ENCODE measurements around the gene SKIDA1.

Gene SKIDA1

DNA sequence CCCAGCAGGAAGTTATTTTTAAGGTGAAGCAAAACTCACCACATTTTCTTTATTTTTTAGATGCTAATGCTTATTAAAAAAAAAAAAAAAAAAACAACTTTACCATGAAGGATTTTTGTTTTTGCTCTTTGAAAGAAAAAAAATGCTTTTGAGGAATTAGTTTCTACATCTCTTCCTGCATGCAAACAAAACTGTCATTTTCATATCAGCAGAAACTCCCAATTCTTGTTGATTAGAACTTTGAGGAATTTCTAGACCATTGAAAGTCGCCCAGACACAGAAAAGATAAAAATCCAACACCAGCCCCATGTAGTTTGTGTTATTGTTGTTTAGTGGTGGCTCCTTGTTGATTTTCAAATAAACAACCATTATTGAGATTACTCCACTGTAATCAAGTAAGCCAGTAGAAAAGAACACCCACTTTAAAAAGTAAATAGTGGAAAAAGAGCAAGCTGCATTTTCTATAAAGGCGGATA lies 14.3 kb downstream of the SKIDA1 start:
- H3K27ac ChIP-seq (ENCODE audit: low read depth, low read length), result no peak overlapping the region
- no peaks in the 10 kb centered on the region for H3K36me3 ChIP-seq (ENCODE audit: control insufficient read depth in 5 of 5, insufficient read depth in 5 of 5, low read length in 5 of 5)
- no peak overlapping the region for H3K9ac ChIP-seq (ENCODE audit: low read length in 5 of 5)
- H3K27me3 ChIP-seq (ENCODE audit: control insufficient read depth in 5 of 5, insufficient read depth in 4 of 5, low read length in 5 of 5), result peaks cover 0 to 11% (median 0%) of the 10 kb centered on the region in 5 donors
- H3K4me3 ChIP-seq (ENCODE audit: low read depth in 1 of 5, low read length in 5 of 5), result peak overlapping the region in 1 of 5 donors; percentile 59
- H3K9me3 ChIP-seq (ENCODE audit: control insufficient read depth in 5 of 5, low read length in 5 of 5), result no peaks in the 10 kb centered on the region
- peaks cover 0 to 16% (median 11%) of the 10 kb centered on the region in 5 donors for H3K4me1 ChIP-seq (ENCODE audit: control insufficient read depth in 5 of 5, insufficient read depth in 5 of 5, low read length in 5 of 5)

DNA sequence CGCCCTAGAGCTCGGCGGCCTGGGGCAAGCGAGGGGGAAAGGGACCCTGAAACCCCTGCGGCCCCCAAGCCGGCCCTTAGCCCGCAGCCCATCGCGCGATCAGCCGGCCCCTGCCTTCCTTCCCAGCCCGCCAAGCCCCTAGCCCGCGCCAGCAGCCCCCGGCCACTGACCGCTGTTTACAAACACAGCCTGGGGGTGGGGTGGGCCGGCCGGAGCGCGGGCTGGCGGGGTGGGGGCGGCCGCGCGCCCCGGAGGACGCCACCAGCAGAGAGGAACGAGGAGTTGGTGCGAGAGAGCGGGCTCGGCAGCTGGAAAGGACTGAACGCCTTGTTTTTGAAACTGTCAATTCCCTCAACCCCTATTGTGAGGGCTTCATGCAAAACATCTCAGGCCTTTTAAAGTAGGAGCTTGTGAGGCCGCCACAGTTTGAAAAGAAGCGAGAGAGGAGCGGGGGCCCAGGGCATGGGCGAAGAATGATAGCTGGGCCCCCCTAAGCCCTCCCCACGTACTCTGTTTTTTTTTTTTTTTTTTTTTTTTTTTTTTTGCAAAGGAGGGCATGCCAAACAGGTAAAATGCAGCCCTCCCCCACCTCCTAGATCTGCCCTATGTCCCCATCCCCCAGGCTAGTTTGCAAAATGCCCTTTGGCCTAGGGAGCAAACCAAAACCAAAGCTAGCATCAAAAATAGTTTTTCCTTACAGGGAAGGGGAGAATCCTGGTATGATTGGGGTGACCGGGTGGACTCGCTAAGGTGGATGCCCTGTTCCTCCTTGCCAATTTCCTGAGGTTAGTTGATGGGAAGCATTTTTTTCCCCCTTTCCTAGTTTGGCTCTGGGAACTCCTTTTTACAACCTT lies 15.0 kb downstream of the SKIDA1 start:
- Histone ChIP-seq H3K4me3 (ENCODE audit: low read depth in 1 of 5, low read length in 5 of 5) (peak overlapping the region; percentile 27 to 61 (median 59)), H3K9me3 (ENCODE audit: control insufficient read depth in 5 of 5, low read length in 5 of 5) (no peaks in the 10 kb centered on the region), H3K36me3 (ENCODE audit: control insufficient read depth in 5 of 5, insufficient read depth in 5 of 5, low read length in 5 of 5) (no peaks in the 10 kb centered on the region), H3K27ac (ENCODE audit: low read depth, low read length) (no peak overlapping the region), H3K9ac (ENCODE audit: low read length in 5 of 5) (no peak overlapping the region), H3K4me1 (ENCODE audit: control insufficient read depth in 5 of 5, insufficient read depth in 5 of 5, low read length in 5 of 5) (peaks cover 0 to 10% (median 6%) of the 10 kb centered on the region in 5 donors), H3K27me3 (ENCODE audit: control insufficient read depth in 5 of 5, insufficient read depth in 4 of 5, low read length in 5 of 5) (peaks cover 0 to 6% (median 0%) of the 10 kb centered on the region in 5 donors)

DNA sequence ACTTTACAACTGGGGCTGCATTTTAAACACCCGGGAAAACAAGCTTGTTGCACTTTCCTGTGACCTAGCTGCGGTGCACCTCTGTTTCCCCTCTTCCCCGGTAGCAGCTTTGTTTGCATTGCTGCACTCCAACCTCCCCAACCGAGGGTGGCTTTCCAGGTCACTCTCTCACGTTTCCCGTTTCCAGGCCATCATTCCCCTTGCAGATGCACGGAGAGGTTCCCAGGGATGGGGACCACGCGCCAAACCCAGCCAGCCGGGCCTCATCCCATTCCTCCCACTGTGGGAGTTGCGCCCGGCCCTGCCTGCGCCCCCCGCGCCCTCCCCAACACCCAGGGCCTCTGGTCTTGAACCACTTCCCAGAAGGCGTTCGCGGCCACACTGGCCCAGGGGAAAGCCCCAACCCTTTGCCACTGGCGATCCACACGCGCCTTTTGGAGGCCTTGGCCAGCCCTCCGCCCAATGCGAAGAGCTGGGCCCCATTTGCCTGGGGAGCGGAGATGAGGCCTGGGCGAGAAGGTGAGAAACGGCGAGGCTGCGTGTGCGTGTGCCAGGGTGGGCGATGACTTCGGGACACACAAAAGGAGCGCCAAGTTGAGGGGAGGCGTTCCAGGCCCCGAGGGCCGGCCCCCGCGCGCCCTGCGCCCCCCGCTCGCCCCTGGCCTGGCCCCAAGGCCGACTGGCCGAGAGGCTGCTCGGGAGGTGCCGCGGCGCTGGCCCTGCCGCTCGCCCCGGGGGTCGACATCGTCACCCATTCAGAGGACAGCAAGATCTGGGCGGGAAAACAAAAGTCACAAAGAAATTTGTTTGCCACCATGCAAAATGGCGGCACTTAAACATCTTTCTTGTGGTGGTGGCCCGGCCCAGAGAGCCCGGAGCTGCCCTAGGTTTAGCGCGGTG lies 15.9 kb downstream of the SKIDA1 start:
- H3K4me3 ChIP-seq (ENCODE audit: low read depth in 1 of 5, low read length in 5 of 5), result peak overlapping the region in 4 of 5 donors; percentile 27 to 61 (median 50)
- H3K36me3 ChIP-seq (ENCODE audit: control insufficient read depth in 5 of 5, insufficient read depth in 5 of 5, low read length in 5 of 5), result no peaks in the 10 kb centered on the region
- H3K27ac ChIP-seq (ENCODE audit: low read depth, low read length), result no peak overlapping the region

DNA sequence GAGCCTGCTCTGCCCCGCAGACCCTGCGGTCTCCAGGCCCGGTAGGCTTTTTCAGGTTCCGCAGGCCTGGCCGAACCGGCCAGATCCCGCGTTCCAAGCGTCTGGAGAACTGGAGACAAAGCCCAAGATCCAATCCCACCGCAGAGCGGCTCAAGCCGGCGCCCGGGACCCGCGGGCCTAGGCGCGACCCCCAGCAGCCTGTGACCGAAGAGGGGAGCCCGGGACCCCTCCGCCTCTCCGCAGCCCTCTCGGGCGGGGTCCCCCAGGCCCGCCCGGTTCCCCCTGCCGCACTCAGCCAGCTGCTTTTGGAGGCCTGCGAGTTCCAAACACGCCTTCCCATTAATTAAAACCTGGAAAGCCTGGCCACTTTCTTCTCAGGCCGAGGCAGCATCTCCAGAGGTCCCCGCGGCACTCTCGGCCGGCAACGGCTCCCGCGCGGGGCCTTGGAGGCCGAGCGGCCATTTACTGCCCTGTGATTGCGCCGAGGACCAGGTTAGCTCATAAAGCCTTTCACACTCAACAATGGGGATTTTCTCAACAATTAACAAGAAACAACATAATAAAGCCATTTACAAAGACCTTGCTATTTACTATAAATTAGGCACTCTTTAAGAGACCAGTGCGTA lies 16.7 kb downstream of the SKIDA1 start:
- Histone ChIP-seq H3K36me3 (ENCODE audit: control insufficient read depth in 5 of 5, insufficient read depth in 5 of 5, low read length in 5 of 5) (no peaks in the 10 kb centered on the region), H3K4me1 (ENCODE audit: control insufficient read depth in 5 of 5, insufficient read depth in 5 of 5, low read length in 5 of 5) (peaks cover 0 to 10% (median 6%) of the 10 kb centered on the region in 5 donors), H3K27ac (ENCODE audit: low read depth, low read length) (no peak overlapping the region), H3K9ac (ENCODE audit: low read length in 5 of 5) (no peak overlapping the region), H3K9me3 (ENCODE audit: control insufficient read depth in 5 of 5, low read length in 5 of 5) (no peaks in the 10 kb centered on the region), H3K4me3 (ENCODE audit: low read depth in 1 of 5, low read length in 5 of 5) (no peak overlapping the region), H3K27me3 (ENCODE audit: control insufficient read depth in 5 of 5, insufficient read depth in 4 of 5, low read length in 5 of 5) (peaks cover 0 to 2% (median 0%) of the 10 kb centered on the region in 5 donors)

More for the DNA sequence above, 15.9 kb downstream of the SKIDA1 start:
- no peak overlapping the region for H3K9ac ChIP-seq (ENCODE audit: low read length in 5 of 5)
- H3K4me1 ChIP-seq (ENCODE audit: control insufficient read depth in 5 of 5, insufficient read depth in 5 of 5, low read length in 5 of 5), result peaks cover 0 to 10% (median 6%) of the 10 kb centered on the region in 5 donors
- no peaks in the 10 kb centered on the region for H3K9me3 ChIP-seq (ENCODE audit: control insufficient read depth in 5 of 5, low read length in 5 of 5)
- peaks cover 0 to 2% (median 0%) of the 10 kb centered on the region in 5 donors for H3K27me3 ChIP-seq (ENCODE audit: control insufficient read depth in 5 of 5, insufficient read depth in 4 of 5, low read length in 5 of 5)

DNA sequence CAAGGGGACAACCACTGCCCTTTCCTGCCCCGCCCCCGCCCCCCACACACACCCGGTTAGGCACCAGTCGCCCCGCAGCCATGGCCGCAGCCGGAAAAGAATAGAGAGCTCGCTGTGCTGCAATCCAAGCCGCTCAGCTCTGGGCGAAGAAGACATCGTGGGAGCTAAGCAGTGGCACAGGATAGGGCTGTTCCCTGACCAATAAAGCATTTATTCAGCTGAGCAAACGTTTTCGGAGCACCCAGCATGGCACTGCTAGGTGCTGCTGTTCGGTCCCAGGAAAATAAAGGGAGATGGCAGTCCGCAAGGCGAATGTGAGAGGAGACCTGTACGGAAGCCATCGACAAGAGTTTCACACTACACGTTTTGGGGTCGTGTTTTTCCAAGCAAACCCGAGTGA lies 18.3 kb downstream of the SKIDA1 start:
- H3K27ac ChIP-seq (ENCODE audit: low read depth, low read length), result no peak overlapping the region
- H3K4me3 ChIP-seq (ENCODE audit: low read depth in 1 of 5, low read length in 5 of 5), result no peak overlapping the region
- H3K4me1 ChIP-seq (ENCODE audit: control insufficient read depth in 5 of 5, insufficient read depth in 5 of 5, low read length in 5 of 5), result peaks cover 0 to 10% (median 6%) of the 10 kb centered on the region in 5 donors

DNA sequence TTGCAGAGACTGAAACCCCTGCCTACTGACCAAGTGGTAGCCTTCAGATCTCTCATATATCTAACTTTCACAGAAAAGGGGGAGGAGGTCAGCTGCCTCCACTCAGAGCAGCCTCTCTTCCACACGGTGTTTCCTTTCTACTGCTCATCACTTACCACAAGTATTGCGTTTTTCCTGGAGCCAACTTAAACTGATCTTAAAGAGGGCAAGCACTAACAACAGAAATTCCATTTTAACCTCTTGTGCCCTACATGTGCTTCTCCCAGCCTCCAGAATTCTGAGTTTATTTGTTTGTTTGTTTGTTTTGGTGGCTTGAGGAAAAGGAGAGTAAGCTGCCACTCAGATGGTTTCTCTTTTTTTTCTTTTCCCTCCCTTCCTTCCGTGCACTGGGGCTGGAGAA lies 19.1 kb downstream of the SKIDA1 start:
- H3K9ac ChIP-seq (ENCODE audit: low read length in 5 of 5), result no peak overlapping the region
- H3K27ac ChIP-seq (ENCODE audit: low read depth, low read length), result no peak overlapping the region
- H3K4me1 ChIP-seq (ENCODE audit: control insufficient read depth in 5 of 5, insufficient read depth in 5 of 5, low read length in 5 of 5), result peaks cover 0 to 10% (median 6%) of the 10 kb centered on the region in 5 donors
- H3K36me3 ChIP-seq (ENCODE audit: control insufficient read depth in 5 of 5, insufficient read depth in 5 of 5, low read length in 5 of 5), result no peaks in the 10 kb centered on the region
- no peaks in the 10 kb centered on the region for H3K27me3 ChIP-seq (ENCODE audit: control insufficient read depth in 5 of 5, insufficient read depth in 4 of 5, low read length in 5 of 5)
- H3K9me3 ChIP-seq (ENCODE audit: control insufficient read depth in 5 of 5, low read length in 5 of 5), result no peaks in the 10 kb centered on the region
- no peak overlapping the region for H3K4me3 ChIP-seq (ENCODE audit: low read depth in 1 of 5, low read length in 5 of 5)

More for the DNA sequence above, 18.3 kb downstream of the SKIDA1 start:
- H3K9ac ChIP-seq (ENCODE audit: low read length in 5 of 5), result no peak overlapping the region
- no peaks in the 10 kb centered on the region for H3K9me3 ChIP-seq (ENCODE audit: control insufficient read depth in 5 of 5, low read length in 5 of 5)
- H3K27me3 ChIP-seq (ENCODE audit: control insufficient read depth in 5 of 5, insufficient read depth in 4 of 5, low read length in 5 of 5), result peaks cover 0 to 2% (median 0%) of the 10 kb centered on the region in 5 donors
- no peaks in the 10 kb centered on the region for H3K36me3 ChIP-seq (ENCODE audit: control insufficient read depth in 5 of 5, insufficient read depth in 5 of 5, low read length in 5 of 5)

DNA sequence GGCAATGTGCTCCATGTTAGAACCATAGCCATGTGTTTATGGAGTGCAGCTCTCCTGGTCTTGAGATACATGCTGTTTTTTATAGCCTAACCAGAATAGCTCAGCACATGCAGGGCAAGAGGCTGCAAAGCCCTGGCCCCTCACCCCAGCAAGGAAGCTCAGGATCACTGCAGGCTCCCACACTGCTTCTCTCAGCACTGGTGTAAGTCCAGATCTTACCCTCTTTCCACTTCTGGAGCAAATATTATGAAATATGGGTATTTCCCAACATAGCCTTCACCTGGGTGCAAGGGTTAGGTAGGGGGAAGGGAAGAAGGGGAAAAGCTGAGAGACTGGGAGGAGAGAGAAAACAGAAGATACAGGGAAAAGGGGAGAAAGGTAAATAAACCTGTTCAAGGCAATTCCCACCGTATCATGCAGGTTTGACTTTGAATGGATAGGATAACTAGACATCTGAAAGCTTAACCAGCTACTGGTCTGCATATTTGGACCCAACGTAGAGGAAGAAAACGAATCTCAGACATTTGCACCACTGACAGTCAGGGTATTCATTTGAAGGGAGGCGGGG lies 19.7 kb downstream of the SKIDA1 start:
- Histone ChIP-seq H3K4me1 (ENCODE audit: control insufficient read depth in 5 of 5, insufficient read depth in 5 of 5, low read length in 5 of 5) (peaks cover 0 to 8% (median 5%) of the 10 kb centered on the region in 5 donors), H3K27me3 (ENCODE audit: control insufficient read depth in 5 of 5, insufficient read depth in 4 of 5, low read length in 5 of 5) (no peaks in the 10 kb centered on the region), H3K27ac (ENCODE audit: low read depth, low read length) (no peak overlapping the region), H3K9ac (ENCODE audit: low read length in 5 of 5) (no peak overlapping the region), H3K36me3 (ENCODE audit: control insufficient read depth in 5 of 5, insufficient read depth in 5 of 5, low read length in 5 of 5) (no peaks in the 10 kb centered on the region), H3K9me3 (ENCODE audit: control insufficient read depth in 5 of 5, low read length in 5 of 5) (no peaks in the 10 kb centered on the region), H3K4me3 (ENCODE audit: low read depth in 1 of 5, low read length in 5 of 5) (no peak overlapping the region)

DNA sequence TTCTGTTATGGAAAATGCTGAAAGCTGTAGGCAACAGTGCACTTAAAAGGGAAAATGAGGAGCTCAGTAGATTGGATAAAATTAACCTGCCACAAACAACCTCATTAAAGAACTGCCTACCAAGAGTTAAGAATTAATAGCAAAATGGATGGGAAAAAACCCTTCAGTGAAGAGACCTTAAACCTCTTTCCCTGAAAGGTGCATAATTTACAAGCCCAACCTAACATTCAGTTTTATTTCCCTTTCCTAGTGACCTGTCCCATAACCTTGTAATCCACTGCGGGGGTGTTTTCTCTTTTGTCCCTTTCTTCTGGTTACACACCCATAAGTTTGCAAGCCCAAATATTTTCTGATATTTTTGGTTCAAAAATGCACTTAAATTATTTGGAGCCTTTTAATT lies 21.9 kb downstream of the SKIDA1 start:
- Histone ChIP-seq H3K9ac (ENCODE audit: low read length in 5 of 5) (no peak overlapping the region), H3K27ac (ENCODE audit: low read depth, low read length) (no peak overlapping the region), H3K27me3 (ENCODE audit: control insufficient read depth in 5 of 5, insufficient read depth in 4 of 5, low read length in 5 of 5) (peaks cover 0 to 7% (median 0%) of the 10 kb centered on the region in 5 donors), H3K4me3 (ENCODE audit: low read depth in 1 of 5, low read length in 5 of 5) (no peak overlapping the region), H3K9me3 (ENCODE audit: control insufficient read depth in 5 of 5, low read length in 5 of 5) (no peaks in the 10 kb centered on the region), H3K4me1 (ENCODE audit: control insufficient read depth in 5 of 5, insufficient read depth in 5 of 5, low read length in 5 of 5) (peaks cover 0 to 15% (median 3%) of the 10 kb centered on the region in 5 donors), H3K36me3 (ENCODE audit: control insufficient read depth in 5 of 5, insufficient read depth in 5 of 5, low read length in 5 of 5) (no peaks in the 10 kb centered on the region)

DNA sequence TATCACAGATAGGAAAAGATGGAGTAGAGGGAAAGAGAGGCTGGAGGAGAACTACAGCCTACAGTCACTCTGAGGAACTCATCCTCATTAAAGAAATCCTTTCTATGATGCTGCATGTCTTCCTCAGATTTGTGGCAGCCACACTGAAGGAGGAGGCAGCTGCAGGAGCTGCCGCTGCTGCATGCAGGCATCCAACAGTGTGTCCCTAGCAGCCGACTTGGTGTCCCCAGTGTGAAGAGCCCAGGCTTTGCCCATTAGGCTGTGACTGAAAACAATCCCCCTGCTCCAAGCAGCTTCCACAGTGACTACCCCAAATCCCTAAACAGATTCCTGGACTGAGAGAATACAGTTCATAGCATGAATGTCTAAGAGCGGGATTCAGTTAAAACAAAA lies 23.1 kb downstream of the SKIDA1 start:
- Histone ChIP-seq H3K9me3 (ENCODE audit: control insufficient read depth in 5 of 5, low read length in 5 of 5) (no peaks in the 10 kb centered on the region), H3K4me1 (ENCODE audit: control insufficient read depth in 5 of 5, insufficient read depth in 5 of 5, low read length in 5 of 5) (peaks cover 0 to 17% (median 7%) of the 10 kb centered on the region in 5 donors), H3K4me3 (ENCODE audit: low read depth in 1 of 5, low read length in 5 of 5) (no peak overlapping the region), H3K9ac (ENCODE audit: low read length in 5 of 5) (no peak overlapping the region), H3K36me3 (ENCODE audit: control insufficient read depth in 5 of 5, insufficient read depth in 5 of 5, low read length in 5 of 5) (no peaks in the 10 kb centered on the region), H3K27me3 (ENCODE audit: control insufficient read depth in 5 of 5, insufficient read depth in 4 of 5, low read length in 5 of 5) (peaks cover 0 to 7% (median 0%) of the 10 kb centered on the region in 5 donors), H3K27ac (ENCODE audit: low read depth, low read length) (no peak overlapping the region)
